HepG2 (cell line): Measurements from ENCODE around the gene HLA-DOA. TPM values are rescaled to one million over a fixed set of nuclear protein-coding genes. Genes with fewer than 3 reads are reported as not detected.

Experiments
- ATRX ChIP-seq: sonication (generic); formaldehyde crosslinking; IDR thresholded peaks from 2 replicates; pipeline ENCODE4 v1.4.0; 2020; ENCODE audit warnings: missing genetic modification reagents, borderline replicate concordance
- HOXA3 ChIP-seq: sonication (generic); formaldehyde crosslinking; IDR thresholded peaks from 2 replicates; pipeline ENCODE4 v1.5.0; 2020; ENCODE audit warnings: missing genetic modification reagents
- MIER2 ChIP-seq: IDR thresholded peaks from 2 replicates; pipeline ENCODE4 v1.6.1; 2016; ENCODE audit warnings: missing biosample characterization, missing genetic modification reagents
- NR1H2 ChIP-seq: sonication (generic); formaldehyde crosslinking; IDR thresholded peaks from 2 replicates; pipeline ENCODE4 v1.8.1; 2022; ENCODE audit warnings: low read depth, missing genetic modification reagents, borderline replicate concordance
- SALL2 ChIP-seq: sonication (generic); formaldehyde crosslinking; IDR thresholded peaks from 2 replicates; pipeline ENCODE4 v1.8.1; 2023; ENCODE audit warnings: mild to moderate bottlenecking, missing genetic modification reagents, inconsistent platforms
- STAT5B ChIP-seq: sonication (generic); formaldehyde crosslinking; IDR thresholded peaks from 2 replicates; pipeline ENCODE4 v1.4.0; 2020; ENCODE audit warnings: missing genetic modification reagents
- TBX3 ChIP-seq: fragments of 450-650 bp; IDR thresholded peaks from 2 replicates; pipeline ENCODE4 v1.6.1; 2017; ENCODE audit warnings: antibody characterized with exemption, mild to moderate bottlenecking, inconsistent platforms, borderline replicate concordance
- ZNF20 ChIP-seq: sonication (generic); formaldehyde crosslinking; IDR thresholded peaks from 2 replicates; pipeline ENCODE4 v1.4.0; 2020; ENCODE audit warnings: mild to moderate bottlenecking, moderate library complexity, missing genetic modification reagents
- ZNF30 ChIP-seq: sonication (generic); formaldehyde crosslinking; IDR thresholded peaks from 2 replicates; pipeline ENCODE4 v1.5.0; 2020; ENCODE audit warnings: mild to moderate bottlenecking, missing genetic modification reagents
- ZNF556 ChIP-seq: sonication (generic); formaldehyde crosslinking; IDR thresholded peaks from 2 replicates; pipeline ENCODE4 v1.4.0; 2020; ENCODE audit warnings: mild to moderate bottlenecking, missing genetic modification reagents, borderline replicate concordance
- ZNF598 ChIP-seq: sonication (generic); formaldehyde crosslinking; IDR thresholded peaks from 2 replicates; pipeline ENCODE4 v1.5.1; 2020; ENCODE audit warnings: mild to moderate bottlenecking, missing genetic modification reagents, borderline replicate concordance
- ZNF790 ChIP-seq: sonication (generic); formaldehyde crosslinking; IDR thresholded peaks from 2 replicates; pipeline ENCODE4 v1.8.0; 2022; ENCODE audit warnings: missing genetic modification reagents, mild to moderate bottlenecking, borderline replicate concordance
- polyA plus RNA-seq, 8 experiments: library from polyadenylated mRNA; depleted of rRNA in 3 of 8; stranded (reverse) in 7 of 8; unstranded in 1 of 8; fragments of >200 nt; fragmentation: Illumina TruSeq in 4 of 8; extraction: Trizol in 4 of 8; gene quantifications; 2 replicates each; pipeline versions ENCODE4 v1.2.1 to v1.2.3, GENCODE V29; 2011 to 2016; ENCODE audit warnings: low read depth in 4 of 8, missing spikeins in 1 of 8, mixed read lengths in 1 of 8; ENCODE audit not compliant: insufficient read depth in 1 of 8
- total RNA-seq, 5 experiments: library from RNA; depleted of rRNA; stranded (reverse); fragments of >200 nt; fragmentation: Illumina TruSeq; extraction: Trizol; gene quantifications; 2 replicates each; pipeline ENCODE4 v1.2.3, GENCODE V29; 2016; ENCODE audit warnings: low read depth in 1 of 5
- TF ChIP-seq, protein P1 (sequence below): sonication (generic); formaldehyde crosslinking; IDR thresholded peaks from 2 replicates; pipeline ENCODE4; 2020; ENCODE audit warnings: missing genetic modification reagents, mild to moderate bottlenecking, borderline replicate concordance
- TF ChIP-seq, protein P2 (sequence below): sonication (generic); formaldehyde crosslinking; IDR thresholded peaks from 2 replicates; pipeline ENCODE4 v1.4.0; 2020; ENCODE audit warnings: missing genetic modification reagents, borderline replicate concordance
- TF ChIP-seq, protein P3 (sequence below): sonication (generic); formaldehyde crosslinking; IDR thresholded peaks from 2 replicates; pipeline ENCODE4 v1.5.0; 2020; ENCODE audit warnings: mild to moderate bottlenecking, missing genetic modification reagents, borderline replicate concordance

HLA-DOA gene
- total and polyA plus RNA-seq, 2 of the 13 experiments (the other 11 are each of a cell fraction or from before 2014, with no cell fraction given) = 0.03 to 0.09 TPM

DNA sequence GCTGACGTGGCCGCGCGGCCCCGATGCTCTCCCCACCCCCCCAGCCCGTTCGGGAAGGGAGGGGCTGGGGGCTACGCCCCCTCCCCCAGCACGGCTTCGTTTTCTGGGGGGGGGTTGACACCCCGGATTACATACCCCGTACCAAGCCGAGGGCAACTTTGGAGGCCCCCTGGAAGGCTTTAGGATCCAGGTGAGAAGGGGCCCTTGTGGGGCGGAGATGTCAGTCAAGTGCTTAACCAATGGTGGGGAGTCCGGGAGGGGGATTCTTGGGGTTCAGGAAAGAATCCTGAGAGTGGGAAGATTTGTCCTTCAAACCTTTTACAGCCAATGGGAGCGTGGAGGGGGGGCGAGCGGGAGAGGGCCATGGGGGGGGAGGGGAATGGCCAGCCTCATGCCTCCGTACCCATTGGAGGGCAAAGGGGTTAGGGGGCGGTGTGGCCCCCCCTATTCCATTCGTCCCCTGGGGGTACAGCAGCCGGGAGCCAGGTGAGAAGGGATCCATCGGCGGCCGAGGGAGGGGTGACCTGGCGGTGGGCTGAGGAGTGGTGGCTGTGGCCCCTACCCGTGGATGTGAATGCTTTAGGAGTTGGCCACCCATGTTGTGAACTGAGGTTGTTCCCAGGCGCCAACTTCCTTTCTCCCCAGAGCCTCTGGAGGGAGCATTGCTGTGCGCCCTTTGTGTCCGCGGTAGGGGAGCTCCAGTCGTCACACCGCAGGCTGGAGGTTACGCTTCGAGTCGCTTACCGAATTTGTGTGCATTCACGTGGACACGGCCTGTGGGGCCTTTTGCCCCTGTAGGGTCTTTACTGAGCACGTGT lies 40.3 kb downstream of the HLA-DOA start (continued):
- peak; percentile 74 for TF ChIP-seq HOXA3 (CRISPR knock-in tag)
- TF ChIP-seq ZNF30 (CRISPR knock-in tag) = no peak
- TF ChIP-seq, protein P1, sequence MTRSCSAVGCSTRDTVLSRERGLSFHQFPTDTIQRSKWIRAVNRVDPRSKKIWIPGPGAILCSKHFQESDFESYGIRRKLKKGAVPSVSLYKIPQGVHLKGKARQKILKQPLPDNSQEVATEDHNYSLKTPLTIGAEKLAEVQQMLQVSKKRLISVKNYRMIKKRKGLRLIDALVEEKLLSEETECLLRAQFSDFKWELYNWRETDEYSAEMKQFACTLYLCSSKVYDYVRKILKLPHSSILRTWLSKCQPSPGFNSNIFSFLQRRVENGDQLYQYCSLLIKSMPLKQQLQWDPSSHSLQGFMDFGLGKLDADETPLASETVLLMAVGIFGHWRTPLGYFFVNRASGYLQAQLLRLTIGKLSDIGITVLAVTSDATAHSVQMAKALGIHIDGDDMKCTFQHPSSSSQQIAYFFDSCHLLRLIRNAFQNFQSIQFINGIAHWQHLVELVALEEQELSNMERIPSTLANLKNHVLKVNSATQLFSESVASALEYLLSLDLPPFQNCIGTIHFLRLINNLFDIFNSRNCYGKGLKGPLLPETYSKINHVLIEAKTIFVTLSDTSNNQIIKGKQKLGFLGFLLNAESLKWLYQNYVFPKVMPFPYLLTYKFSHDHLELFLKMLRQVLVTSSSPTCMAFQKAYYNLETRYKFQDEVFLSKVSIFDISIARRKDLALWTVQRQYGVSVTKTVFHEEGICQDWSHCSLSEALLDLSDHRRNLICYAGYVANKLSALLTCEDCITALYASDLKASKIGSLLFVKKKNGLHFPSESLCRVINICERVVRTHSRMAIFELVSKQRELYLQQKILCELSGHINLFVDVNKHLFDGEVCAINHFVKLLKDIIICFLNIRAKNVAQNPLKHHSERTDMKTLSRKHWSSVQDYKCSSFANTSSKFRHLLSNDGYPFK (CRISPR knock-in tag) = no peak; the same call in 1 of the 2 replicates
- no peak for TF ChIP-seq STAT5B (CRISPR knock-in tag)
- no peak; the same call in 1 of the 2 replicates for TF ChIP-seq SALL2 (CRISPR knock-in tag)
- TF ChIP-seq TBX3 = no peak
- TF ChIP-seq, protein P2, sequence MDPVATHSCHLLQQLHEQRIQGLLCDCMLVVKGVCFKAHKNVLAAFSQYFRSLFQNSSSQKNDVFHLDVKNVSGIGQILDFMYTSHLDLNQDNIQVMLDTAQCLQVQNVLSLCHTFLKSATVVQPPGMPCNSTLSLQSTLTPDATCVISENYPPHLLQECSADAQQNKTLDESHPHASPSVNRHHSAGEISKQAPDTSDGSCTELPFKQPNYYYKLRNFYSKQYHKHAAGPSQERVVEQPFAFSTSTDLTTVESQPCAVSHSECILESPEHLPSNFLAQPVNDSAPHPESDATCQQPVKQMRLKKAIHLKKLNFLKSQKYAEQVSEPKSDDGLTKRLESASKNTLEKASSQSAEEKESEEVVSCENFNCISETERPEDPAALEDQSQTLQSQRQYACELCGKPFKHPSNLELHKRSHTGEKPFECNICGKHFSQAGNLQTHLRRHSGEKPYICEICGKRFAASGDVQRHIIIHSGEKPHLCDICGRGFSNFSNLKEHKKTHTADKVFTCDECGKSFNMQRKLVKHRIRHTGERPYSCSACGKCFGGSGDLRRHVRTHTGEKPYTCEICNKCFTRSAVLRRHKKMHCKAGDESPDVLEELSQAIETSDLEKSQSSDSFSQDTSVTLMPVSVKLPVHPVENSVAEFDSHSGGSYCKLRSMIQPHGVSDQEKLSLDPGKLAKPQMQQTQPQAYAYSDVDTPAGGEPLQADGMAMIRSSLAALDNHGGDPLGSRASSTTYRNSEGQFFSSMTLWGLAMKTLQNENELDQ = no peak
- no peak for TF ChIP-seq NR1H2
- TF ChIP-seq ZNF556 (CRISPR knock-in tag) = no peak
- no peak for TF ChIP-seq MIER2 (CRISPR knock-in tag)
- TF ChIP-seq ZNF790 (CRISPR knock-in tag) = no peak; the same call in 1 of the 2 replicates
- TF ChIP-seq ATRX (CRISPR knock-in tag) = no peak; the same call in 1 of the 2 replicates
- TF ChIP-seq ZNF20 (CRISPR knock-in tag) = no peak
- TF ChIP-seq, protein P3, sequence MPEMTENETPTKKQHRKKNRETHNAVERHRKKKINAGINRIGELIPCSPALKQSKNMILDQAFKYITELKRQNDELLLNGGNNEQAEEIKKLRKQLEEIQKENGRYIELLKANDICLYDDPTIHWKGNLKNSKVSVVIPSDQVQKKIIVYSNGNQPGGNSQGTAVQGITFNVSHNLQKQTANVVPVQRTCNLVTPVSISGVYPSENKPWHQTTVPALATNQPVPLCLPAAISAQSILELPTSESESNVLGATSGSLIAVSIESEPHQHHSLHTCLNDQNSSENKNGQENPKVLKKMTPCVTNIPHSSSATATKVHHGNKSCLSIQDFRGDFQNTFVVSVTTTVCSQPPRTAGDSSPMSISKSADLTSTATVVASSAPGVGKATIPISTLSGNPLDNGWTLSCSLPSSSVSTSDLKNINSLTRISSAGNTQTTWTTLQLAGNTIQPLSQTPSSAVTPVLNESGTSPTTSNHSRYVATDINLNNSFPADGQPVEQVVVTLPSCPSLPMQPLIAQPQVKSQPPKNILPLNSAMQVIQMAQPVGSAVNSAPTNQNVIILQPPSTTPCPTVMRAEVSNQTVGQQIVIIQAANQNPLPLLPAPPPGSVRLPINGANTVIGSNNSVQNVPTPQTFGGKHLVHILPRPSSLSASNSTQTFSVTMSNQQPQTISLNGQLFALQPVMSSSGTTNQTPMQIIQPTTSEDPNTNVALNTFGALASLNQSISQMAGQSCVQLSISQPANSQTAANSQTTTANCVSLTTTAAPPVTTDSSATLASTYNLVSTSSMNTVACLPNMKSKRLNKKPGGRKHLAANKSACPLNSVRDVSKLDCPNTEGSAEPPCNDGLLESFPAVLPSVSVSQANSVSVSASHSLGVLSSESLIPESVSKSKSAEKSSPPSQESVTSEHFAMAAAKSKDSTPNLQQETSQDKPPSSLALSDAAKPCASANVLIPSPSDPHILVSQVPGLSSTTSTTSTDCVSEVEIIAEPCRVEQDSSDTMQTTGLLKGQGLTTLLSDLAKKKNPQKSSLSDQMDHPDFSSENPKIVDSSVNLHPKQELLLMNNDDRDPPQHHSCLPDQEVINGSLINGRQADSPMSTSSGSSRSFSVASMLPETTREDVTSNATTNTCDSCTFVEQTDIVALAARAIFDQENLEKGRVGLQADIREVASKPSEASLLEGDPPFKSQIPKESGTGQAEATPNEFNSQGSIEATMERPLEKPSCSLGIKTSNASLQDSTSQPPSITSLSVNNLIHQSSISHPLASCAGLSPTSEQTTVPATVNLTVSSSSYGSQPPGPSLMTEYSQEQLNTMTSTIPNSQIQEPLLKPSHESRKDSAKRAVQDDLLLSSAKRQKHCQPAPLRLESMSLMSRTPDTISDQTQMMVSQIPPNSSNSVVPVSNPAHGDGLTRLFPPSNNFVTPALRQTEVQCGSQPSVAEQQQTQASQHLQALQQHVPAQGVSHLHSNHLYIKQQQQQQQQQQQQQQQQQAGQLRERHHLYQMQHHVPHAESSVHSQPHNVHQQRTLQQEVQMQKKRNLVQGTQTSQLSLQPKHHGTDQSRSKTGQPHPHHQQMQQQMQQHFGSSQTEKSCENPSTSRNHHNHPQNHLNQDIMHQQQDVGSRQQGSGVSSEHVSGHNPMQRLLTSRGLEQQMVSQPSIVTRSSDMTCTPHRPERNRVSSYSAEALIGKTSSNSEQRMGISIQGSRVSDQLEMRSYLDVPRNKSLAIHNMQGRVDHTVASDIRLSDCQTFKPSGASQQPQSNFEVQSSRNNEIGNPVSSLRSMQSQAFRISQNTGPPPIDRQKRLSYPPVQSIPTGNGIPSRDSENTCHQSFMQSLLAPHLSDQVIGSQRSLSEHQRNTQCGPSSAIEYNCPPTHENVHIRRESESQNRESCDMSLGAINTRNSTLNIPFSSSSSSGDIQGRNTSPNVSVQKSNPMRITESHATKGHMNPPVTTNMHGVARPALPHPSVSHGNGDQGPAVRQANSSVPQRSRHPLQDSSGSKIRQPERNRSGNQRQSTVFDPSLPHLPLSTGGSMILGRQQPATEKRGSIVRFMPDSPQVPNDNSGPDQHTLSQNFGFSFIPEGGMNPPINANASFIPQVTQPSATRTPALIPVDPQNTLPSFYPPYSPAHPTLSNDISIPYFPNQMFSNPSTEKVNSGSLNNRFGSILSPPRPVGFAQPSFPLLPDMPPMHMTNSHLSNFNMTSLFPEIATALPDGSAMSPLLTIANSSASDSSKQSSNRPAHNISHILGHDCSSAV = no peak
- no peak for TF ChIP-seq ZNF598 (CRISPR knock-in tag)
